Right kidney (tissue), 9 donors: ENCODE measurements around the gene C6orf132.
"Not testable (repeated sequence)": the region's sequence is repeated elsewhere in the genome, so short reads cannot be mapped to it uniquely, and the experiment has no call there.

Experiments used
- DNase-seq: peaks from one replicate; pipeline ENCODE4 v3.0.0-alpha.2; 2016
- long read RNA-seq, 8 donors: transcript quantifications; one replicate each; lab custom pipeline, GENCODE V29; 2026

The C6orf132 gene
- long read RNA-seq, donor 1, partial matches to known transcripts = 0 of 1 reads
- long read RNA-seq, donor 1, other reads (novel, unspliced or antisense) = 0 of 1 reads
- long read RNA-seq, donor 2 = 0 reads
- long read RNA-seq, donor 3 = 0 reads
- long read RNA-seq, donor 4 = 0 reads
- long read RNA-seq, donor 5, partial matches to known transcripts = 0 of 1 reads
- long read RNA-seq, donor 5, other reads (novel, unspliced or antisense) = 0 of 1 reads
- long read RNA-seq, donor 6 = 0 reads
- long read RNA-seq, donor 7, partial matches to known transcripts = 6 of 10 reads
- long read RNA-seq, donor 7, other reads (novel, unspliced or antisense) = 0 of 10 reads
- long read RNA-seq, donor 8 = 0 reads

- peak; percentile 80 for DNase-seq
Measured at GRCh38 chr6:42142118-42142835, at the start of gene C6orf132. TSS of gene C6orf132 (minus strand) at chr6:42142620. CDS start at chr6:42142444, 176 bp downstream.

GRCh38 chr6:42190554-42191183 lies 48.2 kb upstream of the C6orf132 start:
- DNase-seq = no peak

- no peak for DNase-seq
Measured at GRCh38 chr6:42188406-42188805, 46.0 kb upstream of the C6orf132 start.

GRCh38 chr6:42185597-42185996 lies 43.2 kb upstream of the C6orf132 start:
- DNase-seq = peak; percentile 54

- DNase-seq = no peak
Measured at GRCh38 chr6:42184475-42184874, 42.1 kb upstream of the C6orf132 start.

GRCh38 chr6:42182101-42182500 lies 39.7 kb upstream of the C6orf132 start:
- no peak for DNase-seq

- no peak for DNase-seq
Measured at GRCh38 chr6:42179945-42180313, 37.5 kb upstream of the C6orf132 start.

- DNase-seq = no peak
Measured at GRCh38 chr6:42179261-42179944, 37.0 kb upstream of the C6orf132 start.

GRCh38 chr6:42177514-42178364 lies 35.3 kb upstream of the C6orf132 start:
- DNase-seq = peak; percentile 48

GRCh38 chr6:42176981-42177380 lies 34.6 kb upstream of the C6orf132 start:
- no peak for DNase-seq

GRCh38 chr6:42175860-42176259 lies 33.4 kb upstream of the C6orf132 start:
- no peak for DNase-seq

- no peak for DNase-seq
Measured at GRCh38 chr6:42173101-42173500, 30.7 kb upstream of the C6orf132 start, which contains the start of gene GUCA1A. TSS of gene GUCA1A (plus strand) at chr6:42173364. CDS start at chr6:42173614, 250 bp downstream.

GRCh38 chr6:42171813-42172581 lies 29.6 kb upstream of the C6orf132 start:
- no peak for DNase-seq

- DNase-seq = not testable (repeated sequence)
Measured at GRCh38 chr6:42169780-42170179, 27.4 kb upstream of the C6orf132 start.

- no peak for DNase-seq
Measured at GRCh38 chr6:42168650-42169049, 26.2 kb upstream of the C6orf132 start.

- DNase-seq = peak; percentile 63
Measured at GRCh38 chr6:42166444-42167141, 24.2 kb upstream of the C6orf132 start.

- DNase-seq = no peak
Measured at GRCh38 chr6:42165016-42165415, 22.6 kb upstream of the C6orf132 start.

- DNase-seq = no peak
Measured at GRCh38 chr6:42163981-42164380, 21.6 kb upstream of the C6orf132 start.

- DNase-seq = no peak
Measured at GRCh38 chr6:42162812-42163211, 20.4 kb upstream of the C6orf132 start.

- no peak for DNase-seq
Measured at GRCh38 chr6:42162384-42162783, 20.0 kb upstream of the C6orf132 start.
